HepG2 (cell line): ENCODE measurements around the gene PSMB11. TPM values are rescaled to one million over a fixed set of nuclear protein-coding genes. Genes with fewer than 3 reads are reported as not detected.

ENCODE experiments used
- AKAP8 ChIP-seq: sonication (generic); formaldehyde crosslinking; IDR thresholded peaks from 2 replicates; pipeline ENCODE4 v1.5.1; 2020; ENCODE audit warnings: mild to moderate bottlenecking, missing genetic modification reagents
- ATAD3A ChIP-seq: sonication (generic); formaldehyde crosslinking; IDR thresholded peaks from 2 replicates; pipeline ENCODE4 v1.4.0; 2020; ENCODE audit warnings: missing genetic modification reagents
- HMGXB4 ChIP-seq, 2 experiments: sonication (generic) in 1 of 2; formaldehyde crosslinking in 1 of 2; IDR thresholded peaks; 2 replicates each; pipeline versions ENCODE4 v1.4.0 to v1.6.1; 2018 to 2020; ENCODE audit warnings: missing genetic modification reagents in 2 of 2, borderline replicate concordance in 1 of 2, low read depth in 1 of 2, mild to moderate bottlenecking in 1 of 2, missing biosample characterization in 1 of 2
- LCORL ChIP-seq, 2 experiments: fragments of 450-650 bp in 1 of 2; sonication (generic) in 1 of 2; formaldehyde crosslinking in 1 of 2; IDR thresholded peaks; 2 replicates each; pipeline versions ENCODE4 v1.5.0 to v1.6.1; 2017 to 2020; ENCODE audit warnings: antibody characterized with exemption in 1 of 2, missing genetic modification reagents in 1 of 2
- THAP9 ChIP-seq: sonication (generic); formaldehyde crosslinking; IDR thresholded peaks from 2 replicates; pipeline ENCODE4; 2020; ENCODE audit warnings: missing genetic modification reagents, mild to moderate bottlenecking, borderline replicate concordance
- ZNF138 ChIP-seq: sonication (generic); formaldehyde crosslinking; IDR thresholded peaks from 2 replicates; pipeline ENCODE4 v1.5.0; 2020; ENCODE audit warnings: mild to moderate bottlenecking, low read depth, missing genetic modification reagents
- ZNF331 ChIP-seq: sonication (generic); formaldehyde crosslinking; IDR thresholded peaks from 2 replicates; pipeline ENCODE4 v1.4.0; 2020; ENCODE audit warnings: missing genetic modification reagents
- polyA plus RNA-seq, 8 experiments: library from polyadenylated mRNA; depleted of rRNA in 3 of 8; stranded (reverse) in 7 of 8; unstranded in 1 of 8; fragments of >200 nt; fragmentation: Illumina TruSeq in 4 of 8; extraction: Trizol in 4 of 8; gene quantifications; 2 replicates each; pipeline versions ENCODE4 v1.2.1 to v1.2.3, GENCODE V29; 2011 to 2016; ENCODE audit warnings: low read depth in 4 of 8, missing spikeins in 1 of 8, mixed read lengths in 1 of 8; ENCODE audit not compliant: insufficient read depth in 1 of 8
- total RNA-seq, 5 experiments: library from RNA; depleted of rRNA; stranded (reverse); fragments of >200 nt; fragmentation: Illumina TruSeq; extraction: Trizol; gene quantifications; 2 replicates each; pipeline ENCODE4 v1.2.3, GENCODE V29; 2016; ENCODE audit warnings: low read depth in 1 of 5
- TF ChIP-seq, protein P1 (sequence below): sonication (generic); formaldehyde crosslinking; IDR thresholded peaks from 2 replicates; pipeline ENCODE4 v1.5.1; 2020; ENCODE audit warnings: missing genetic modification reagents, mild to moderate bottlenecking, borderline replicate concordance
- TF ChIP-seq, protein P2 (sequence below), 2 experiments: fragments of 450-650 bp in 1 of 2; sonication (generic) in 1 of 2; formaldehyde crosslinking in 1 of 2; IDR thresholded peaks; 2 replicates each; pipeline versions ENCODE4 v1.6.1 to v1.8.0; 2016 to 2022; ENCODE audit warnings: antibody characterized with exemption in 1 of 2, mild to moderate bottlenecking in 1 of 2, missing genetic modification reagents in 1 of 2

PSMB11 gene
- total and polyA plus RNA-seq, 2 of the 13 experiments (the other 11 are each of a cell fraction or from before 2014, with no cell fraction given), result not detected

GRCh38 chr14:23045419-23046357, 3.7 kb downstream of the PSMB11 start (continued):
- TF ChIP-seq, protein P1, sequence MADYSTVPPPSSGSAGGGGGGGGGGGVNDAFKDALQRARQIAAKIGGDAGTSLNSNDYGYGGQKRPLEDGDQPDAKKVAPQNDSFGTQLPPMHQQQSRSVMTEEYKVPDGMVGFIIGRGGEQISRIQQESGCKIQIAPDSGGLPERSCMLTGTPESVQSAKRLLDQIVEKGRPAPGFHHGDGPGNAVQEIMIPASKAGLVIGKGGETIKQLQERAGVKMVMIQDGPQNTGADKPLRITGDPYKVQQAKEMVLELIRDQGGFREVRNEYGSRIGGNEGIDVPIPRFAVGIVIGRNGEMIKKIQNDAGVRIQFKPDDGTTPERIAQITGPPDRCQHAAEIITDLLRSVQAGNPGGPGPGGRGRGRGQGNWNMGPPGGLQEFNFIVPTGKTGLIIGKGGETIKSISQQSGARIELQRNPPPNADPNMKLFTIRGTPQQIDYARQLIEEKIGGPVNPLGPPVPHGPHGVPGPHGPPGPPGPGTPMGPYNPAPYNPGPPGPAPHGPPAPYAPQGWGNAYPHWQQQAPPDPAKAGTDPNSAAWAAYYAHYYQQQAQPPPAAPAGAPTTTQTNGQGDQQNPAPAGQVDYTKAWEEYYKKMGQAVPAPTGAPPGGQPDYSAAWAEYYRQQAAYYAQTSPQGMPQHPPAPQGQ (CRISPR knock-in tag), result 0 out of 2 replicates have a peak, but pooled peaks have one; percentile 40
- no peak for TF ChIP-seq AKAP8
- TF ChIP-seq, protein P2, sequence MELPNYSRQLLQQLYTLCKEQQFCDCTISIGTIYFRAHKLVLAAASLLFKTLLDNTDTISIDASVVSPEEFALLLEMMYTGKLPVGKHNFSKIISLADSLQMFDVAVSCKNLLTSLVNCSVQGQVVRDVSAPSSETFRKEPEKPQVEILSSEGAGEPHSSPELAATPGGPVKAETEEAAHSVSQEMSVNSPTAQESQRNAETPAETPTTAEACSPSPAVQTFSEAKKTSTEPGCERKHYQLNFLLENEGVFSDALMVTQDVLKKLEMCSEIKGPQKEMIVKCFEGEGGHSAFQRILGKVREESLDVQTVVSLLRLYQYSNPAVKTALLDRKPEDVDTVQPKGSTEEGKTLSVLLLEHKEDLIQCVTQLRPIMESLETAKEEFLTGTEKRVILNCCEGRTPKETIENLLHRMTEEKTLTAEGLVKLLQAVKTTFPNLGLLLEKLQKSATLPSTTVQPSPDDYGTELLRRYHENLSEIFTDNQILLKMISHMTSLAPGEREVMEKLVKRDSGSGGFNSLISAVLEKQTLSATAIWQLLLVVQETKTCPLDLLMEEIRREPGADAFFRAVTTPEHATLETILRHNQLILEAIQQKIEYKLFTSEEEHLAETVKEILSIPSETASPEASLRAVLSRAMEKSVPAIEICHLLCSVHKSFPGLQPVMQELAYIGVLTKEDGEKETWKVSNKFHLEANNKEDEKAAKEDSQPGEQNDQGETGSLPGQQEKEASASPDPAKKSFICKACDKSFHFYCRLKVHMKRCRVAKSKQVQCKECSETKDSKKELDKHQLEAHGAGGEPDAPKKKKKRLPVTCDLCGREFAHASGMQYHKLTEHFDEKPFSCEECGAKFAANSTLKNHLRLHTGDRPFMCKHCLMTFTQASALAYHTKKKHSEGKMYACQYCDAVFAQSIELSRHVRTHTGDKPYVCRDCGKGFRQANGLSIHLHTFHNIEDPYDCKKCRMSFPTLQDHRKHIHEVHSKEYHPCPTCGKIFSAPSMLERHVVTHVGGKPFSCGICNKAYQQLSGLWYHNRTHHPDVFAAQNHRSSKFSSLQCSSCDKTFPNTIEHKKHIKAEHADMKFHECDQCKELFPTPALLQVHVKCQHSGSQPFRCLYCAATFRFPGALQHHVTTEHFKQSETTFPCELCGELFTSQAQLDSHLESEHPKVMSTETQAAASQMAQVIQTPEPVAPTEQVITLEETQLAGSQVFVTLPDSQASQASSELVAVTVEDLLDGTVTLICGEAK (IDR thresholded peaks at IDR 0.05), result no peak
- TF ChIP-seq, protein P2 (CRISPR knock-in tag; IDR thresholded peaks at IDR 0.05), result peak; percentile 12; the same call in 1 of the 2 replicates
- TF ChIP-seq THAP9 (CRISPR knock-in tag), result 0 out of 2 replicates have a peak, but pooled peaks have one; percentile 30
- TF ChIP-seq HMGXB4 (CRISPR knock-in tag; IDR thresholded peaks at IDR 0.05; ENCODE audit: borderline replicate concordance in 1 of 2, low read depth in 1 of 2), result no peak
- TF ChIP-seq ZNF138 (CRISPR knock-in tag), result no peak
- TF ChIP-seq ZNF331 (CRISPR knock-in tag), result no peak
- no peak for TF ChIP-seq LCORL (IDR thresholded peaks at IDR 0.05)
- TF ChIP-seq LCORL (CRISPR knock-in tag; IDR thresholded peaks at IDR 0.05), result peak; percentile 52; the same call in 1 of the 2 replicates
- TF ChIP-seq ATAD3A (CRISPR knock-in tag), result no peak
